K562 (cell line): Measurements from ENCODE around the gene BLTP3A. TPM values are rescaled to one million over a fixed set of nuclear protein-coding genes. Genes with fewer than 3 reads are reported as not detected.

Experiments
- C11orf30 ChIP-seq: fragments of 450-650 bp; IDR thresholded peaks from 2 replicates; pipeline ENCODE4 v1.6.1; 2016; ENCODE audit warnings: low read depth, mild to moderate bottlenecking
- CBX2 ChIP-seq: fragments of 200-600 bp; sonication (generic); IDR thresholded peaks from one replicate; pipeline ENCODE4 v1.6.1; 2012; ENCODE audit warnings: mild to moderate bottlenecking, low read length, inconsistent platforms; ENCODE audit not compliant: insufficient read depth, poor library complexity, severe bottlenecking
- CBX5 ChIP-seq: IDR thresholded peaks from 2 replicates; pipeline ENCODE4 v1.6.1; 2014; ENCODE audit warnings: low read depth, borderline replicate concordance
- CREBBP ChIP-seq: IDR thresholded peaks from one replicate; pipeline ENCODE4 v1.6.1; 2012; ENCODE audit warnings: low read depth, mild to moderate bottlenecking, control low read depth, inconsistent platforms, low read length
- DDX20 ChIP-seq: fragments of 450-650 bp; IDR thresholded peaks from 2 replicates; pipeline ENCODE4 v1.6.1; 2016; ENCODE audit warnings: missing genetic modification characterization, low read depth, mild to moderate bottlenecking, missing compliant biosample characterization, moderate library complexity
- E4F1 ChIP-seq: fragments of 250-450 bp; sonication (Bioruptor Pico); IDR thresholded peaks from 2 replicates; pipeline ENCODE4 v1.5.0; 2021; ENCODE audit warnings: mild to moderate bottlenecking, borderline replicate concordance
- ESRRB ChIP-seq: fragments of 250-450 bp; sonication (Bioruptor Pico); IDR thresholded peaks from 2 replicates; pipeline ENCODE4 v1.5.0; 2020; ENCODE audit warnings: mild to moderate bottlenecking, moderate library complexity, borderline replicate concordance
- HMG20A ChIP-seq: fragments of 450-650 bp; formaldehyde crosslinking; conservative IDR thresholded peaks from 2 replicates; pipeline ENCODE4 v1.4.0; 2020; ENCODE audit warnings: mild to moderate bottlenecking, mixed read lengths
- HMGN3 ChIP-seq: IDR thresholded peaks from 2 replicates; pipeline ENCODE4 v1.6.1; 2011; ENCODE audit warnings: borderline replicate concordance, low read depth, mild to moderate bottlenecking, mixed read lengths, low read length; ENCODE audit not compliant: insufficient read length; ENCODE audit errors: extremely low read depth
- LEF1 ChIP-seq: fragments of 450-650 bp; IDR thresholded peaks from 2 replicates; pipeline ENCODE4 v1.6.1; 2016; ENCODE audit warnings: mild to moderate bottlenecking
- NCOA1 ChIP-seq: fragments of 450-650 bp; IDR thresholded peaks from 2 replicates; pipeline ENCODE4 v1.6.1; 2016; ENCODE audit warnings: low read depth
- NFATC3 ChIP-seq: fragments of 450-650 bp; IDR thresholded peaks from 2 replicates; pipeline ENCODE4 v1.6.1; 2017; ENCODE audit warnings: mild to moderate bottlenecking
- OTX1 ChIP-seq: fragments of 450-650 bp; formaldehyde crosslinking; IDR thresholded peaks from 2 replicates; pipeline ENCODE4 v1.4.0; 2022; ENCODE audit warnings: mild to moderate bottlenecking
- POLR2AphosphoS5 ChIP-seq: IDR thresholded peaks from 2 replicates; pipeline ENCODE4 v1.6.1; 2011; ENCODE audit warnings: mild to moderate bottlenecking, low read depth, low read length, moderate library complexity; ENCODE audit not compliant: control insufficient read depth, insufficient read depth
- STAG1 ChIP-seq: sonication (generic); formaldehyde crosslinking; IDR thresholded peaks from 2 replicates; pipeline ENCODE4 v1.5.0; 2020; ENCODE audit warnings: missing genetic modification reagents, borderline replicate concordance
- TCF3 ChIP-seq: sonication (generic); formaldehyde crosslinking; IDR thresholded peaks from 2 replicates; pipeline ENCODE4 v1.4.0; 2020; ENCODE audit warnings: mild to moderate bottlenecking, missing genetic modification reagents
- TFAP4 ChIP-seq: sonication (generic); formaldehyde crosslinking; IDR thresholded peaks from 2 replicates; pipeline ENCODE4 v1.8.0; 2022; ENCODE audit warnings: missing genetic modification reagents, mild to moderate bottlenecking, moderate library complexity, borderline replicate concordance
- ZBTB49 ChIP-seq: sonication (generic); formaldehyde crosslinking; IDR thresholded peaks from 2 replicates; pipeline ENCODE4 v1.8.0; 2022; ENCODE audit warnings: missing genetic modification reagents, mild to moderate bottlenecking, borderline replicate concordance
- ZKSCAN3 ChIP-seq: fragments of 250-450 bp; sonication (Bioruptor Pico); IDR thresholded peaks from 2 replicates; pipeline ENCODE4 v1.4.0; 2020
- ZNF224 ChIP-seq: sonication (generic); formaldehyde crosslinking; IDR thresholded peaks from 2 replicates; pipeline ENCODE4 v1.8.0; 2022; ENCODE audit warnings: mild to moderate bottlenecking, missing genetic modification reagents
- ZNF24 ChIP-seq: fragments of 450-650 bp; IDR thresholded peaks from 2 replicates; pipeline ENCODE4 v1.6.1; 2016
- ZNF431 ChIP-seq: sonication (generic); formaldehyde crosslinking; IDR thresholded peaks from 2 replicates; pipeline ENCODE4 v1.8.0; 2022; ENCODE audit warnings: mild to moderate bottlenecking, missing genetic modification reagents
- ZNF583 ChIP-seq: fragments of 250-450 bp; sonication (Bioruptor Pico); IDR thresholded peaks from 2 replicates; pipeline ENCODE4 v1.4.0; 2020
- polyA plus RNA-seq, 8 experiments: library from polyadenylated mRNA; depleted of rRNA in 4 of 8; stranded (reverse) in 5 of 8; unstranded in 3 of 8; fragments of >200 nt; fragmentation: Nextera tagmentation in 2 of 8; fragmentation: Illumina TruSeq in 1 of 8; extraction: Ambion mirVana in 2 of 8; extraction: Trizol in 1 of 8; gene quantifications; 2 replicates each; pipeline versions ENCODE4 v1.2.1 to v1.2.3, GENCODE V29; 2011 to 2014; ENCODE audit warnings: inconsistent platforms in 1 of 8, missing spikeins in 1 of 8
- total RNA-seq, 7 experiments: library from RNA; depleted of rRNA in 6 of 7; stranded (reverse); fragments of >200 nt in 6 of 7; fragmentation: Illumina TruSeq in 2 of 7; extraction: Trizol in 2 of 7; gene quantifications; 2 replicates each; pipeline versions ENCODE4 v1.2.1 to v1.2.3, GENCODE V29; 2011 to 2021; ENCODE audit warnings: low replicate concordance in 1 of 7

Gene BLTP3A
- total and polyA plus RNA-seq, 9 of the 15 experiments (the other 6 are each of a cell fraction or from before 2014, with no cell fraction given) = 7.5 to 34.6 (median 15.5) TPM

GRCh38 chr6:34816635-34817301, 24.9 kb downstream of the BLTP3A start (continued):
- TF ChIP-seq C11orf30 (no peak), ZNF431 (no peak), NCOA1 (no peak), ESRRB (CRISPR knock-in tag) (no peak), POLR2AphosphoS5 (peak; percentile 42; the same call in 1 of the 2 replicates), CREBBP (no peak), CBX5 (no peak), DDX20 (no peak), CBX2 (no peak), ZBTB49 (CRISPR knock-in tag) (no peak), OTX1 (CRISPR knock-in tag) (no peak), HMGN3 (peak; percentile 74), NFATC3 (no peak), TFAP4 (CRISPR knock-in tag) (peak; percentile 53; the same call in 1 of the 2 replicates), STAG1 (CRISPR knock-in tag) (no peak), ZKSCAN3 (CRISPR knock-in tag) (no peak), ZNF583 (CRISPR knock-in tag) (no peak), TCF3 (CRISPR knock-in tag) (peak; percentile 70), E4F1 (CRISPR knock-in tag) (no peak), ZNF24 (no peak), LEF1 (no peak), ZNF224 (no peak), HMG20A (CRISPR knock-in tag) (no peak)
